OCI-LY1 (cell line): Measurements from ENCODE around the gene ZNF598.

ENCODE experiments used
- H2AFZ ChIP-seq: fragments of 200-600 bp; sonication (generic), shearing (Covaris generic); 2 replicates; pipeline ENCODE4 v1.6.0; 2014; ENCODE audit warnings: antibody characterized with exemption, mild to moderate bottlenecking, low read length
- H3F3A ChIP-seq: fragments of 200-600 bp; sonication (generic), shearing (Covaris generic); 2 replicates; pipeline ENCODE4 v1.6.0; 2014; ENCODE audit warnings: mild to moderate bottlenecking, antibody characterized with exemption, low read length, moderate library complexity; ENCODE audit not compliant: insufficient read depth
- H3K27ac ChIP-seq: fragments of 200-600 bp; sonication (generic); 2 replicates; pipeline ENCODE4 v1.5.1; 2014; ENCODE audit warnings: low read length, mixed run types, mild to moderate bottlenecking, low read depth; ENCODE audit not compliant: poor library complexity, severe bottlenecking
- H3K27me3 ChIP-seq: fragments of 200-600 bp; sonication (generic); 2 replicates; pipeline ENCODE4 v1.6.0; 2014; ENCODE audit warnings: antibody characterized with exemption, mild to moderate bottlenecking, low read length, moderate library complexity; ENCODE audit not compliant: insufficient read depth
- H3K36me3 ChIP-seq: fragments of 200-600 bp; sonication (generic); 2 replicates; pipeline ENCODE4 v1.6.1; 2014; ENCODE audit warnings: mild to moderate bottlenecking, antibody characterized with exemption, low read length, moderate library complexity, mixed read lengths; ENCODE audit not compliant: insufficient read depth
- H3K4me1 ChIP-seq: fragments of 200-600 bp; sonication (generic); 2 replicates; pipeline ENCODE4 v1.5.1; 2014; ENCODE audit warnings: mild to moderate bottlenecking, low read length, moderate library complexity; ENCODE audit not compliant: insufficient read depth, severe bottlenecking
- H3K4me2 ChIP-seq: fragments of 200-600 bp; sonication (generic), shearing (Covaris generic); 2 replicates; pipeline ENCODE4 v1.6.1; 2014; ENCODE audit warnings: low read length
- H3K4me3 ChIP-seq: fragments of 200-600 bp; sonication (generic); 2 replicates; pipeline ENCODE4 v1.5.1; 2014; ENCODE audit warnings: low read length, low read depth, mild to moderate bottlenecking, mixed read lengths; ENCODE audit not compliant: poor library complexity, severe bottlenecking
- H3K79me2 ChIP-seq: fragments of 200-600 bp; shearing (Covaris generic); 2 replicates; pipeline ENCODE4 v1.6.1; 2016; ENCODE audit warnings: mixed run types, low read length, mixed read lengths; ENCODE audit not compliant: insufficient read depth
- H3K9ac ChIP-seq: fragments of 200-600 bp; sonication (generic), shearing (Covaris generic); 2 replicates; pipeline ENCODE4 v1.6.1; 2014; ENCODE audit warnings: mild to moderate bottlenecking, low read length, mixed read lengths
- H3K9me2 ChIP-seq: fragments of 200-600 bp; sonication (generic), shearing (Covaris generic); 2 replicates; pipeline ENCODE4 v1.6.1; 2014; ENCODE audit warnings: low read depth, mild to moderate bottlenecking, low read length, mixed read lengths
- H3K9me3 ChIP-seq: fragments of 200-600 bp; shearing (Covaris generic); 2 replicates; pipeline ENCODE4 v1.6.1; 2014; ENCODE audit warnings: low read length, mixed read lengths
- H4K20me1 ChIP-seq: fragments of 200-600 bp; sonication (generic), shearing (Covaris generic); 2 replicates; pipeline ENCODE4 v1.6.0; 2016; ENCODE audit warnings: mild to moderate bottlenecking, low read length; ENCODE audit not compliant: insufficient read depth
- EZH2 ChIP-seq: fragments of 200-600 bp; sonication (generic), shearing (Covaris generic); IDR thresholded peaks from 2 replicates; pipeline ENCODE4 v1.8.0; 2017; ENCODE audit warnings: borderline replicate concordance, mixed run types, mild to moderate bottlenecking, antibody characterized with exemption, low read length, moderate library complexity, mixed read lengths
- TF ChIP-seq, protein P1 (sequence below): fragments of 200-600 bp; sonication (generic), shearing (Covaris generic); IDR thresholded peaks from 2 replicates; pipeline ENCODE4 v1.5.1; 2017; ENCODE audit warnings: mild to moderate bottlenecking, antibody characterized with exemption, low read length, moderate library complexity, mixed read lengths

ZNF598 gene

DNA sequence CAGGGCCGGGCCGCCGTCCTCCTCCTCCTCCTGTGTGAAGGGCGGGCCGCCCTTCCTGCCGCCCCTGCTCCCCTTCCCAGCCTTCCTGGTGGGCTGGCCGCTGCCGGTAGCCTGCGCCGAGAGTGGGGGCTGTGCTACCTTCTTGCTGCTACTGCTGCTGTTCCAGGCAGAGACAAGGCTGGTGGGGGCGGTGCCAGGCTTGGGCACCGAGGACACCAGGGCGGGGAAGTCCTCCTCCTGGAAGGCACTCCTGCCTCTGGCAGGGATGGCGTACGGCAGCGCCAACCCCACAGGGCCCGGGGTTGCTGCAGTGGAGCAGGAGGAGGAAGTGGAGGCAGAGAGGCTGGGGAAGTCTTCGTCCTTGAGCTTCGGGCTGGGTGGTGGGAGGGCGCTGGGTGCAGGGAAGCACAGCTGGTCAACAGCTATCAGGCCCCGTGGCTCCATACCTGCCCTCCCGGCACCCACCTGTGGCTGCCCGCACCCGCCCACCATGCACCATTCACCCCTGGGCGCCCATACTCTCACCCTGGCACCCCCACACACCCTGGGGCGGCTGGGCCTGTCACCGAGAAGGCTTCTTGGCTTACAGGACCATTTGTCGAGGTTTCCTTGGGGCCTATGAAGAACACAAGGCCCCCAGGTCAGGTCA, 9.6 kb downstream of the ZNF598 start:
- H3K36me3 ChIP-seq, result peaks cover 75% of the 10 kb centered on the region

DNA sequence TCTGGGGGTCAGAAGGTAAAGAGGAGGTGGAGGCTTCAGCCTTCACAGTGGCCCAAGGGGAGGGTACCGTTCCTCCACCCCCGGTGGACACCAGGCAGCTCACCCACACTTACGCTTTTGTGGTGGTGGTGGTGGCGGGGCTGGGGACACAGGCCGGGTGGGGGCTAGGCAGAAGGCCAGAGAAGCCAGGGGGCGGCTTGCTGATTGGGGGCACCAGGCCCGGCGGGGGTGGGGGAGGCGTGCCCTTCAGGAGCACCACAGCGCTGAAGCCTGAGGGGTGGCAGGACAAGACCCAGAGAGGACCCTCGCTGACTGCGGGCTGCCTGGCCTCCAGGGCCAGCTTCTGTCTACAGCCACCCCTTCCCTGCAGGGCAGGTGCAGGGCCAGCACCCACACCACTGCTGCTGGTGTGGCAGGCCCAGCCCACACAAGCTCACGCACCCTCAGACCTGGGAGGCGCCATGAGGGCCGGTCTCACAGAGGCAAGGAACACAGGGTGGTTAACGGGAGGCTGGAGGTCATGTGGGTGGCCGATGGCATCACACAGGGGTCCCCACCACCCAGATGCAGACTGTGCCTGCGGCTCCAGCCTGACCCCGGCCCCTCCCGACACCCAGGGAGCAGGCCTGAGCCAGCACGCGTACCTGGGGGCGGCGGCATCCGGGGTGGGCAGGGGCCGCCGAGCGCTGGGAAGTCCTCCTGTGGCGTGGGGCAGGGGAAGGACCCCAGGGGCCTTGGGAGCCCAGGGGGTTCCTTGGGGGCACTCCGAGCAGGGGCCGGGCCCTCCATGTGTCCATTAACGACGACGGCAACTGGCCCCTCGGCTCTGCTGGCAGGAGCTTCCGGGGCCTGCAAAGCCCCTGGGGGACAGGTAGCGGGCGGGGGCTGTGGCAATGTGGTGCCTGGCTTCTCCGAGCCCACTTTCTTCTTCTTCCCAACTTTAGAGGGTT, 10.5 kb downstream of the ZNF598 start:
- H3K4me1 ChIP-seq, result peaks cover 3% of the 10 kb centered on the region
- H3K27me3 ChIP-seq, result no peaks in the 10 kb centered on the region
- no peak overlapping the region for H3K4me3 ChIP-seq
- H3K36me3 ChIP-seq, result peaks cover 75% of the 10 kb centered on the region
- TF ChIP-seq, protein P1, sequence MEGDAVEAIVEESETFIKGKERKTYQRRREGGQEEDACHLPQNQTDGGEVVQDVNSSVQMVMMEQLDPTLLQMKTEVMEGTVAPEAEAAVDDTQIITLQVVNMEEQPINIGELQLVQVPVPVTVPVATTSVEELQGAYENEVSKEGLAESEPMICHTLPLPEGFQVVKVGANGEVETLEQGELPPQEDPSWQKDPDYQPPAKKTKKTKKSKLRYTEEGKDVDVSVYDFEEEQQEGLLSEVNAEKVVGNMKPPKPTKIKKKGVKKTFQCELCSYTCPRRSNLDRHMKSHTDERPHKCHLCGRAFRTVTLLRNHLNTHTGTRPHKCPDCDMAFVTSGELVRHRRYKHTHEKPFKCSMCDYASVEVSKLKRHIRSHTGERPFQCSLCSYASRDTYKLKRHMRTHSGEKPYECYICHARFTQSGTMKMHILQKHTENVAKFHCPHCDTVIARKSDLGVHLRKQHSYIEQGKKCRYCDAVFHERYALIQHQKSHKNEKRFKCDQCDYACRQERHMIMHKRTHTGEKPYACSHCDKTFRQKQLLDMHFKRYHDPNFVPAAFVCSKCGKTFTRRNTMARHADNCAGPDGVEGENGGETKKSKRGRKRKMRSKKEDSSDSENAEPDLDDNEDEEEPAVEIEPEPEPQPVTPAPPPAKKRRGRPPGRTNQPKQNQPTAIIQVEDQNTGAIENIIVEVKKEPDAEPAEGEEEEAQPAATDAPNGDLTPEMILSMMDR, result no peak
- TF ChIP-seq EZH2, result no peak
- H3K4me2 ChIP-seq, result no peak overlapping the region
- no peaks in the 10 kb centered on the region for H4K20me1 ChIP-seq
- no peak overlapping the region for H3K27ac ChIP-seq
- H2AFZ ChIP-seq, result no peak overlapping the region
- no peaks in the 10 kb centered on the region for H3K9me3 ChIP-seq
- no peaks in the 10 kb centered on the region for H3F3A ChIP-seq
- H3K9ac ChIP-seq, result no peak overlapping the region
- H3K9me2 ChIP-seq, result no peaks in the 10 kb centered on the region
- H3K79me2 ChIP-seq, result no peaks in the 10 kb centered on the region

More for the DNA sequence above, 9.6 kb downstream of the ZNF598 start:
- no peaks in the 10 kb centered on the region for H3K27me3 ChIP-seq
- no peaks in the 10 kb centered on the region for H3K9me2 ChIP-seq
- H3F3A ChIP-seq, result no peaks in the 10 kb centered on the region
- no peaks in the 10 kb centered on the region for H3K9me3 ChIP-seq
- H3K4me1 ChIP-seq, result peaks cover 7% of the 10 kb centered on the region
- H3K27ac ChIP-seq, result no peak overlapping the region
- no peaks in the 10 kb centered on the region for H4K20me1 ChIP-seq
- TF ChIP-seq, protein P1, result no peak
- TF ChIP-seq EZH2, result no peak
- H2AFZ ChIP-seq, result no peak overlapping the region
- H3K79me2 ChIP-seq, result no peaks in the 10 kb centered on the region
- H3K4me3 ChIP-seq, result no peak overlapping the region
- H3K9ac ChIP-seq, result no peak overlapping the region
- no peak overlapping the region for H3K4me2 ChIP-seq

DNA sequence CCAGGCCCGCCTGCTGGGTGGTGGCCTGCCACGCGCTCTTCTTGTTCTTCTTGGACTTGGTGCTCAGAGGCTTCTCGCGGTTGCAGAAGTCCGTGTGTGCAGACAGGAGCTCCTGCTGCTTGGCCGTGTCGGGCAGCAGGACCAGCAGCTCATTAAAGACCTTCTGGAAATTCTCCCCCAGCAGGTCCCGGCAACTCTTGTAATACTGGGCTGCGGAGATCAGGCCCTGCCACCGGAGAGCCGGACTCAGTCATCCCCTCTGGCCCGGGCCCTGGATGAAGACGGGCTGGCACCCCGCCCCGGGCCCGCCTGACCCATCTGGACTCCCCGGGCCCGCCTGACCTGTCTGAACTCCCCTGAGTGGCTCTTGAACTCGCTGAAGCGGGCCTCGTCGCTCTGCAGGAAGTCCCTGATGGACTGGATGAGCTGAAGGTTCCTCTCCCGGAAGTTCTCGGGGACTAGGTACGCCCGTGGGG, 11.2 kb downstream of the ZNF598 start:
- Histone ChIP-seq H3F3A (no peaks in the 10 kb centered on the region), H3K27me3 (no peaks in the 10 kb centered on the region), H3K27ac (no peak overlapping the region), H3K9ac (no peak overlapping the region), H3K36me3 (peaks cover 72% of the 10 kb centered on the region), H4K20me1 (no peaks in the 10 kb centered on the region), H3K4me1 (peaks cover 8% of the 10 kb centered on the region), H2AFZ (no peak overlapping the region), H3K4me2 (no peak overlapping the region), H3K4me3 (no peak overlapping the region), H3K9me2 (no peaks in the 10 kb centered on the region), H3K9me3 (no peaks in the 10 kb centered on the region), H3K79me2 (no peaks in the 10 kb centered on the region)
- no peak for TF ChIP-seq EZH2
- TF ChIP-seq, protein P1, result no peak
